ENCODE measurements around the gene SCN5A.

SCN5A gene

DNA sequence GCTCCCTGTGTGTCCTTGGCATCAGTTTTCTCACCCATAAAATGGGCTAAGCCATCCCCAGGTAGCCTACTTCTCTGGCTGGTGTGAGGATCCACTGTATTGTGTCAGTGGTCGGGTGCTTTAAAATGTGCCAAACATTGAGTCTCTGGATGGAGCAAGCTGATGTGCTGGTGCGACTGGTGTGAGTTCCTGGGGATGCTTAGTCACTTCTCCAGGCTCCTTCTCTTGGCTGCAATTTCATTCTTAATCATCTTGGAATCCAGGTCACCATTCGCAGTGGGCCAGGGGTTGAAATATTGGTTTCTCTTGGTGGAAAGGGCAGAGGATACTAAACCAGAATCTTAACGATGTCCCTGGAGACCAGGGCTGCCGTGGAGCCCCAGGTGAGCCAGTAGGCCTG is 29.3 kb downstream of the SCN5A start:
- DNase-seq: no peak

DNA sequence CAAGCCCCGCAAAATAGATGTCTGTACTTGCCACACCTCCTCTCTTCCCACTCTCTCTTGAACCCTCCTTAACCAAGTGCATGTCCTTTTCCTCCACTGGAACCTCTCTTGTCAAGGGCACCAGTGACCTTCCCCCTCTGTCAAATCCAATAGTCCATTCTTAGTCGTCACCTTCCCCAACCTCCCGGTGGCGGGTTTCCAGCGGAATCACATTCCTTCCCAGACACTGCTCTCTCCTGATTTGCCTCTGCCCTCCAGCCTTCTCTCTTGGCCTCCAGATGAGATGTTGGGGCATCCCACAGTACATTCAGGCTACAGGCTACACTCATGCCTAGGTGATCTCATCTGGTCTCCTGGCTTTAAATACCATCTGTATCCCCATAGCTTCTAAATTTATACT is 31.1 kb downstream of the SCN5A start:
- DNase-seq: no peak

DNA sequence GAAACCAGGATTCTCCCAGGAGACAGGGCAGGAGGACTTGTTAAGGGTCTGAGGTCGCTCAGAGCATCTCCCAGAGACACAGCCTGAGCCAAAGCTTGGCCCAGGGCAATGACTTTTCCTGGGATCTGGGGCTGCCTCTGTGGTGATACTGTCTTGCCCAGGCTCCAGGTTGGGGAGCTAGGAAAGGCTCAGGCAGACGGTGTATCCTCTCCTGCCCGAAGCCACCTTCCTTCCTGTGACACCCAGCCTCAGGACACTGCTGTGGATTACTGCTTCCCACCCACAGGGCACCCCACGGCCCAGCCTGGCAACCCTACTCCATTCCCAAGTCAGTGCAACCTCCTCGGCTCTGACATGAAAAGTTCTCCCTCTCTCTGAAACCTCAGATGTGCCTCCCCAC is 31.9 kb downstream of the SCN5A start:
- no peak for DNase-seq

DNA sequence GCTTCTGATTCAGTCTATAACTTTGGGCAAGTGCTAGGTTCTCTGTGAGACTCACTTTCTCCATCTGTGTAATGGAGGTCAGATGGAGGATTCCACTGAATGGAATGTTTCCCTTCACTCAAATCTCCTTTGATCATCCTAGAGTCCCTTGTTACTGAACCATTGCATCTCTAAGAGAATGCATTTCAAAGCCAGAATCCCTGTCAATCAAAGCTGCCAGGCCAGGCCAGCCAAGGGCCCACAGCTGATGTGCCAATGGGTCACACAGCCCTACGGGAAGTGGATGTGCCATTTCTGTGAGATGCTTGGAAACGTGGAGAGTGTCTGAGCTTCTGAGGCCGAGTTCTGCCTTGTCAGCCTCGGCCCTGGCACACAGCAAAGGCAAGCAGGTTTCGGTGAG is 32.4 kb downstream of the SCN5A start:
- no peak for DNase-seq

DNA sequence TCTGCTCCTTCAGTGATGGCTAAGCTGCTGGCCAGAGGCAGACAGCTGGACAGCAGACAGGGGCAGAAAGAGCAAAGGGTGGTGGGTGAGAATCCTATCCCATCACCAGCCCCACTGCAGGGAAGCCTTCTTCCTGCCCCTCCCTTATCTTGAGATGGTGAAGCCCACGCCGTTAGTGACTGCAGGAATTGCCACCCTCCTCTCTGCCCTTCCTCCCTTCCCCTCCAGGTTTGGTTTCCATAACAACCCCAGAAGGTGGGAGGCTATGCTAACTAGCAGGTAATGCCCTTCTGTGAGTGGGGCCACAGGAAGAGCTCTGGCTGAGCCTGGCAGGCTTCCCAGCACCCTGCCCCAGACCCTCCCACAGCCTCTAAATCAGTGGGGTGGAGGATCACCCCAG is 32.8 kb downstream of the SCN5A start:
- no peak for DNase-seq

DNA sequence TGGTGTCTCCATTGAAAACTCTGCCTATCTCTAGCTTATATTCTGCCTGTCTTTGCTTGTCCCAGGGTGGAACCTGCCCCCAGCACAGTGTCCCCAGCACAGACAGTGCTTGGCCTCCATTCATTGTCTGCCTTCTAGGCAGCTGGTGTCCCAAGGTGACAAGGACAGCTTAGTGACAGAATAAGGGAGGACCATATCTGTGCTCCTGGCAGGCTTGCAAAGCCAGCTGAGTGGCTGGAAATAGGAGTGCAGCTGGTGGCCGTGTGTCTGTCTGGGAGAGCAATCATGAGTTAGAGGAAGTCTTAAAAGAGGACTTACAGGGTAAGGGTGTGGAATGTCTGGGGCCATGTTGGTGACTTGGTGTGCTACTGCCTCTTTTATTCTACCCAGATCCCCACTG is 33.4 kb downstream of the SCN5A start:
- DNase-seq: no peak

DNA sequence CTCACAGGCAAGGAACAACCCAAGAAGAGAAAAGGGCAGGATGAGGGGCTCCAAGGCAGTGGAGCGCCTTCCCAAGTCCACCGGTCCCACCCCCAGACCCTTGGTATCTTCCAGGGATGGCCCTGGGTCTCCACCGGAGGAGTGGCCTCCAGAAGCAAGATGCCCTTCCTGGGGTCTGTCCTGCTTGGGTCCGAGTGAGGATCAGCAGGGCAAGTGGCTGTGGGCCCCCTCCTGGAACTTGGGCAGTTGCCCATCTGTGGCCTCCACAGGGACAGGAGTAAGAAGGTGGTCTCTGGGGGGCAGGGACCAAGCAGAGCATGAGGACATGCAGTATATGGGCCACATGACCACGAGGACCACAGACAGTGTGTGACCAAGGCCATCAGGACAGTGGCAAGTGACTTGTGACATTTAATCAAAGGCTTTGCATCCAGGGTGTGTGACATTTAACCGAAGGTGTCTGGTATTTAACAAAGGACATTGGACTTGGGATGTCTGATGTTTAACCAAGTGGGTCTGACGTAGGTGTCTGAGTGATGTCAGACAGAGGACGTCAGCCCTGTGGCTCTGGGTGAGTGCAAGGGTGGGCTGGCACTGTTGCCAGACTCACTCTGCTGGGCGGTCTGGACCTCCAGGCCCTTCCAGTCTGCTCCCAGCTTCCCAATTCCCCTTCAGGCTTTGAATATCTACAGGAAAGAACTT is 34.7 kb downstream of the SCN5A start:
- DNase-seq: no peak

DNA sequence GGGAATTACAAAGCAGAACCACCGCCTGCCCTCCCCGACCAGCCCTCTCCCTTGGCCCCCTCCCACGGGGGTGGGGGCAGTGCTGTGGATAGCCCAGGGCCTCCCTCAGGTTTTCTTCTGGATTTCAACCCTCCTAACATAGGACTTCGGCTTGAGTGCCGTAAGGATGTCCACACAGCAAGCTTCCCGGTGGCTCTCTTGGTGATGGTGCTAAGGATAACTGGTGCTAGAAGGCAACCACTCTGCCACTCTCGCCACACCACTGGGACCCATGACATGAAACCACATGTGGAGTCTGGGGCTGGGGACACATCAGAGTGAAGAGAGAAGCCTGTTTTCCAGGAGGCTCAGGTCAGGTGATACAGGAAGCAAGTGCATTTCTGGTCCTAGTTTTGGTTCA is 35.4 kb downstream of the SCN5A start:
- no peak for DNase-seq

DNA sequence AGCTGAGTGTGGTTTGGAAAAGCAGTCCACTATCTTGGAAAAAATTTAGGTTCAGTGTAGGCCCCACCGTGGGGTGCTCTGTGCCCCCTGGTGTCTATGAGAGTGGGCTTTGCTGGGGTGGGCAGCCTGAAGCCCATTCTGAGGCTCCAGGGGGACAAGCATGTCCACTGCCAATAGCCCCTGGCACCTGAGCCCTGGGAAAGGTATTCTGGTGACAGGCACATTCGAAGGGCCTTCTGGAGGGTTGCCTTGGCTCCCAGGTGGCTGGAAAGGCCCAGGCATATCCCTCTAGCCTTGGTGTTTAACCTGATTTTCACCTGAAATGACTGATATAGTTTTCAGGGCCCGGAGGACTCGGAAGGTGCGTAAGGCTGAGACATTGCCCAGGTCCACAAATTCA is 36.1 kb downstream of the SCN5A start:
- DNase-seq: no peak

DNA sequence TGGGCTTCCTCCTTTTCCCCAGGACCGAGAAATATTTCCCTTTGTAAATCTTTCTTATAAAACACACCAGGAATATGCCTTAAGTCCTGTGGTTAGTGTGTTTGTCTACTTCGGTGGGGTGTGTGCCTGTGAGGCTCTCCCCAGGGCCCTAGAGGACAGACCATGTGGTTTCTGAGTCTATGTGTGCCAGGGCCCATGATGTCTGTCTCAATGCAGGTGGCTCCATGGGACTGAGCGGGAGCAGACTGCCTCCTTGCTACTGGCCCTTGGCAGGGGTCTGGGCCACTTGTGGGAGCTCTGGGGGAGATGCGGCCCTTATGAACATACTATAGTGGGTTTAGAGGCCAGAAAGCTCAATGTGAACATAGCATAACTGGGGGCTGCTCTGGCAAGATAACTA is 37.6 kb downstream of the SCN5A start:
- DNase-seq: no peak

DNA sequence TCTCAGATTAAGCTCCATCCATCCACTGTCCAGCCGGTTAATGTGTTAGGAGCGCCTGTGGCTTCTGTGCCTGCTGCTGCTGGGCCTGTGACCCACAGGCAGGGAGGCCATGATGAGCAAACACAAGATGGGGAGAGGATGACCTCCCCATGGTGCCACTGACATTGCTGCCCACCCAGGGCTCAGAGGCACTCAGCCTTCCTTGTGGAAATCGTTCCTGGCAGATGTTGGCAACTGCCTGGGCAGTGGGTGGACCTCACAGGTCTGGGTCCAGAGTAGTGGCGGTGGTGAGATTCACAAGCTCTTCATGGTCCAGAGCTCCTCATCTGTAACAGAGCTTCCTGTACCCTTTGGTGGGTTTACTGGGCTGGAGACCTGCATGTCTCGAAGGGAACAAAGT is 38.6 kb downstream of the SCN5A start:
- no peak for DNase-seq

DNA sequence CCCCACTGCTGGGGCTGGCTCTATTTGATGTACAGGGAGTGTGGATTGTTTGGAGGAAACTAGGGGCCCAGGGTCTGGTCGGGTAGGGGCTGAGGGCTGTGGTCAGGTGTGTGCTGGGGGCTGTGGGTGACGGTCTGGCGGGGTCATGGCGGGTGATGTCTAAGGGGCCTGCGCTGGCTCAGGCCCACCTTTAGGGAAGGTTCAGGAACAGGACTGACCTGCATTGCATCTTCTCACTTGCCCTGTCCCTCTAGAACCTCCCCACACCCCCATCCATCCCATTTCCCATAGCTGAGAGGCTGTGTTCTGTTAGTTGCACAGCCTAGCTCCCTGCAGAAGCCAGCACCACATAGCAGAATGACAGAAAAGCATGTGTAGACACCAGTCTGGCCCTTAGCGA is 39.1 kb downstream of the SCN5A start:
- no peak for DNase-seq

DNA sequence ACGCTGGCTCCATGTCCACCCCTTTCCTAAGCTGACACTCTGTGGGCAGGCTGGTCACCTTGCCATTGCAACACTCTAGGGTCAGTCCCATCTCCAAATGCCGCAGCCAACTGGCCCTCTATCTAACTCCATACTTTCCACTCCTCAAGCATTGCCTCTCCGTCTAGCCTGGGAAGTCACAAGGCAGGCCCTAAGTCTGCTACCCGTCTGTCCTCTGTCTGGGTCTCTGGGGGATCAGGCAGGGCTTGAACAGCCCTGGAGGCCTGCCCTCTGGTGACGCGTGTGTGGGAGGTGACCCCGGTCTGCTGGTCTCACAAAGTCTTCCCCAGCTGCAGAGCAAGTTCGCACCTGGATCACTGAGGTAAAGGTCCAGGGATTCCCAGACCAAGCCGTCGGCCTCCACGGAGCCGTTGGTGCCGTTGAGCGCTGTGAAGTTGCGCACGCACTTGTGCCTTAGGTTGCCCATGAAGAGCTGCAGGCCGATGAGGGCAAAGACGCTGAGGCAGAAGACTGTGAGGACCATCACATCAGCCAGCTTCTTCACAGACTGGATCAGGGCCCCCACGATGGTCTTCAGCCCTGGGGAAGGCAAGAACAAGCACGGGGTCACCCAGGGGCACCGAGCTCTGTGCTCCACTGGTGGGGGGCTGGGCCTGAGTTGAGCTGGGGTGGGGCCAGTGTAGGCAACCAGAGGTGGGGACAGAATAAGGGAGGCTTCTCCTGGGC is 39.9 kb downstream of the SCN5A start:
- DNase-seq: no peak

DNA sequence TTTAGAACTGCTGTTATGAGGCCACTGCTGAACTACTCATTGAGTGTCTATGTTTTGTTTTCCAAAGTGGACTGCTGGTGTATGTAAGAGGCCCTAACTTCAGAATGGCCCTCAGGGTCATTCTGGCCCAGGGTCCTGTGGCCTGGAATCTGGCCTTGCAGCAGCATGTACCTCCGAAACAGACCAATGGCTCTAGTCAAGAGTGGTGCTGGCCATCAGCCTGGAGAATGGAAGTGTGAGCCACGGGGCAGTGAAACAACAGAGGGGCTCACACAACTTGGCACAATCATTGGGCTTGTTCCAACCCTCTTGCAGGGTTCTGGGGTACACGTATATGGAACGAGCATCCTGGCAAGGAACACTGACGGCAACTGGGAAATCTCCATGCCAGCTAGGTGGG is 40.5 kb downstream of the SCN5A start:
- no peak for DNase-seq

DNA sequence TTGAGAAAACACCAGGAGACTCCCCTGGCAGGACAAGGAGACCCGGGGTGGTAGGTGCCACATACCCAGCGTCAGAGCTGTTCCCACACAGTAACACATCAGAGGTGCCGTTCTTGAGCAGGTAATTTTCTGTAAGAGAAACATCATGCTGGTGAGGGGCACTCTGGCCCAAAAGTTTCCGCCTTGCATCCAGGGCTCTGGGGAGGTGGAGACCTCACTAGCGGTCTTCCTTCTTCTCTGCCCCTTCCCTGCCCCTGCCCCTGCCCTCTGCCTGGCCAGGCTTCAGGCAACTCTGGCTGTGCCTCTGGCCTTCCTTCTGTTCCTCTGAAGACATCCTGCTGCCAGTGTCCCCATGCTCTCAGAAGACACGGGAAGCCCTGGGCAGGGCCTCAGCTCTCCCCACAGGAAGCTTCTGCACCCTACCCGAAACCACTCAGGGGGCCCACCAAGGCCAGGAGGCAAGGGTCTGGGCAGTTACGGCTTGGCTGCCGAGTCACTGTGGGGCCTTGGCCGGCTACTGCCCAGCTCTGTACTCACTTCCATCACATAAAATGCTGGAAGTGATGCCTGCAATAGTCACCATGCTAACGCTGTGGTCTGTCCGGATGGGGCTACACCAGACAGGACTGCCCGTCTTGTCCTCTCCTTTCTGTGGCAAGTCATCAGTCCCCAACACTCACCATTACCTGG is 41.3 kb downstream of the SCN5A start:
- DNase-seq: no peak

DNA sequence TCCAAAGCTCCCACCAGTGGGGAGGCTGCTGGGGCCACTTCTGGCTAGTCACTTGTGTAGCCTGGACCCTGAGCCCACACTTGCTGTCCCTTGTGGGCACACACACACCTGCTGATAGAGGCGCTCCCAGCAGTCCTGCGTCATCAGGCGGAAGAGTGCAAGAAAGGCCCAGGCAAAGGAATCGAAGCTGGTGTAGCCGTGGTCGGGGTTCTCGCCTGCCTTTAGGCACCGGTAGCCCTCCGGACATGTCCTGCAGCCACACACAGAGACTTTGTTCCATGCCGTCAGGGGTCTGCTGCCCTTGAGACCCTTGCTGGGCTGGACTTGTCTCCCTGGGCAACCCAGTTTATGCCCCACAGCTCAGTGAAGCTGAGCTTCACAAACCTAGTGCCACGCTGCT is 42.9 kb downstream of the SCN5A start:
- no peak for DNase-seq

DNA sequence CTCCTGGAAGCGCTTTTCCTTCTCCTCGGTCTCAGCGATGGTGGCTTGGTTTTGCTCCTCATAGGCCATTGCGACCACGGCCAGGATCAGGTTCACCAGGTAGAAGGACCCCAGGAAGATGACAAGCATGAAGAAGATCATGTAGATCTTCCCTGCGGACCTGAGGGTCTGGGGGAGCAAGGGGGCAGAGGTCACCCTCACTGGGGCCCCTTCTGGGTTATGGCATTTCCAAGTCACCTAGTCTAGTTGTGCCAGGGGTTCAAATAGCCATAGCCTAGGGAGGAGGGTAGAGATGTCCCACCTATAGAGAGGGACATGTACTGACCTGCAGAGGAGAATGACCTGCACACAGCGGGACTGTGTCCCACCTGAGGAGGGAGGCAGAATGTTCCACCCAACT is 43.5 kb downstream of the SCN5A start:
- no peak for DNase-seq

DNA sequence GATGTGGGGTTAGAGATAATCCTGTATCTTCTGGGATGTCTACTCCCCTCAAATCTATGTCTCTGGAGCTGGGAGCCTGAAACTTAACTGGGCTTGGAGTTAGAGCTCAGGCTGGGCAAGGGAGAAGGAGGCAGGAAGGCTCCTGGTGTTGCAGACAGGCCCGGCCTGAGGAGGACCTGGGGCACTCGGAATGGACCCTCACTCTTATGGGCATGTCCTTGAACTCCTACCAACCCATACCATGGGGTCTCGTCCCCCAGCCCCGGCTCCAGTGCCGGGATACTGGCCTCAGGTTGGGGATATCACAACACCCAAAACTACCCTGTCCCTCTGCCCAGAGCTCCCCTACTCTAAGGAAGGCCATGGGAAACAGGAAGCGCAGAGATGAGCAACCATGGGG is 45.2 kb downstream of the SCN5A start:
- DNase-seq: no peak

DNA sequence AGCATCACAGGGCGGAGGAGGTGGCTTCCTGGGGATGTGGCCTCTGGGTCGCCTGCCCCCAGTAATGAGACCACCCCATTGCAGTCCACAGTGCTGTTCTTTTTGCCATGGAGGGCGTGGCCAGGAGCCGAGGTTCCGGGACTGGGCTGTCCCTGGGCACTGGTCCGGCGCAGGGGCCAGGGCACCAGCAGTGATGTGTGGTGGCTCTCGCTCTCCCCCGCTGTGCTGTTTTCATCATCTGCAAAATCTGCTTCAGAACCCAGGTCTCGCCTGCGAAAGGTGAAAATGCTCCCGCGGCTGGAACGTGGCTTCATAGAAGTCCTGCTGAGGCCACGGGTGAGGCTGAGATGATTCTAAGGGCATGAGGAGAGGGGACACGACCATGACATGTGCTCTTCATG is 45.8 kb downstream of the SCN5A start:
- DNase-seq: no peak

DNA sequence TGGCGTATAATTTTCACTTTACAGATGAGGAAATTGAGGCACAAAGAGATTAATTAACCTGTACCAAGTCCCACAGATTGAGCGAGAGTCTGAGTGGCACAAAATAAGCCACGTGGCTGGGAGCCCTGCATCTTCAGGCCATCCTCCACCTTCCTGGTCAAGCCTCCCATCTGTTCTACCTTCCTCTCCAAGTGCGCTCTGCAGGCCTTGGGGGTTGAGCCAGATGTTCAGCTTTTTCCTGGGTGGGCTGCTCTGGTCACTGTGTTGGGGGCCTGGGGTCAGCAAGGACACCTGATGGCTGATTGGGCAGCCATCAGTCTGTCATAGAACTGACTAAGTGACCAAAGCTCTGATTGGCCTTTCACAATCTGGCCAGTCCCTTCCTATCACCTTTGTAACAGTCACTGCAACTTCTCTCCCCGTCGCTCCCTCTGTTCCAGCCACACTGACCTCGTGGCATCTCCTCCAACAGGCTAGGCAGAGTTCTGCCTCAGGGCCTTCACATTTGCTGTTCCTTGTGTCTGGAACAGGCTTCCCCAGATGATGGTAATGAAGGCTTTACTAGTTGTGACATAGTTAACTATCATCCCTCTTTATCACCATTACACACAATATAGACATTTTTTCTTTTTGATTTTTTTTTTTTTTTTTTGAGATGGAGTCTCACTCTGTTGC is 46.8 kb downstream of the SCN5A start:
- DNase-seq: no peak

DNA sequence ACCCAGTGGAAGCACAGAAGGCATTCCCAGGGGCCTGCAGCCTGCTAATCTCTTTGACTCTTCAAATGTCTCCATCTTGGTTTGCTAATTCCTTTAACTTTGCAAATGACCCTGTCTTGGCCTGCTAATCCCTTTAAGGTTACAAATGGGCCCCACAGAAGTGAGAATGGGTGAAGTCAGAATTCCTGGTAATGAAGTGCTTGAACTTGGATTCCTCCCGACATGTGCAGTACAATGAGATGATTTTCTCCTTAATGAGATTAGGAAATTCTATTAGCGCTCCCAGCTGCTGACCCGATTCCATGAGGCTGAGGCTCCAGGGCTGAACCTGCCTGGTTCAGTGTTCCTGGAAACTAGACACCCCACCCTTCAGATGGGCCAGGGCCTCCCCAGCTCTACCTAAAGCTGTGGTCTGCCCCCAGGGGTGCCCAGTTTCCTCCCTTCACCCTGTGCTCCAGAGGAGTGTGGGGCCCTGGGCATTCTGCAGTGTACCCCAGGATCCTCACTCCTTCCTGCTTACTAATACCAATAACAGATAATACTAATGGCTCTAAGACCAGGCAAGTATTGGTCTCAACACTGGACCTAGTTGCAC is 47.4 kb downstream of the SCN5A start:
- DNase-seq: no peak

DNA sequence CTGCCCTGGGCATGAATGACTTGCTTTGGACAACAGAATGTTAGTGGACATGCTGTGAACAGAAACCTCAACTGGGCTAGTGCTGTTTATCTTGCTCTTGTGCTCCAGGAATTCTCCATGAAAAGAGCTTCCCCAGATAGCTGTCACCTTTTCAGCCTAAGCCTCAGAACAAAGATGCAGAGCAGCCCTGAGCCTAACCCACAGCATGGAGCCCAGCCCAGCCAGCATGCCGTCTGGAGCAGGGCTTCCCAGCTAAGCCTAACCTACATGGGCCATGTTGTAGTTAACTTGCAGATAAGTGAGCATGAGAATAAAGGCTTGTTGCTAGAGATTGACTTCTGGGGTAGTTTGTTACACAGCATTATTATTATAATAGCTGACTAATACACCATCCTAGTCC is 48.9 kb downstream of the SCN5A start:
- no peak for DNase-seq

DNA sequence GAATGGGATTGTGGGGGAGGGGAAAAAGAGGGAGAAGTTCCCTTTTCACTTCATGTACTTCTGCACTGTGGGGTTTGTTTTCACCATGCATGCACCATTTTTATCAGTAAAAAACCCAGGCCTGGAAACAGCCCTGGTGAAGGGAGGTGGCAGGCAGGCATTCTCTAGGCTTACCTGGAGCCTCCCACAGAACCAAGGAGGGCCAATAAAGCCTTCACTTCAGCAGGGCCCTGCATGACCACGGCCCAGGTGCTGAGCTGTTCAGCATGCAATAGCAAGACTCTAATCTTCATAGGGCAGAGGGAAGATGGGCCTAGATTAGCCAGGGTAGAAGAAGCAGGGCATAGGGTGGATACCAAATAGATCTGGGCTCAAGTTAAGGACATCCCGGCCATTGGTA is 49.6 kb downstream of the SCN5A start:
- DNase-seq: no peak

Measured in hematopoietic multipotent progenitor cell treated with erythropoietin and hydrocortisone succinate and interleukin-3 and kit ligand, for 8 days (in vitro differentiated cells).